HTR-8/SVneo (cell line): ENCODE measurements around the gene PRR13.
"Not testable (repeated sequence)": the region's sequence is repeated elsewhere in the genome, so short reads cannot be mapped to it uniquely, and the experiment has no call there.

ENCODE experiments used
- DNase-seq: peaks from one replicate; pipeline ENCODE4 v3.0.0; 2011; ENCODE audit warnings: low spot score, mixed read lengths; ENCODE audit not compliant: insufficient read length
- FAIRE-seq: peaks from 2 replicates; lab custom pipeline; 2011; peaks lifted over from hg19 to GRCh38; lab: Jason Lieb, UNC

The PRR13 gene

GRCh38 chr12:53441040-53441833 is at the start of gene PRR13:
TSS of gene PRR13 (plus strand) at chr12:53441734. CDS start at chr12:53442715, 981 bp downstream.
- DNase-seq (peak; percentile 99), FAIRE-seq (peak; percentile 38)

- no peak for FAIRE-seq
- no peak for DNase-seq
These were observed 41.6 kb upstream of the PRR13 start for GRCh38 chr12:53399896-53400295.

GRCh38 chr12:53402351-53402750 is 39.2 kb upstream of the PRR13 start:
- not testable (repeated sequence) for FAIRE-seq

GRCh38 chr12:53402871-53403270 is 38.7 kb upstream of the PRR13 start:
- FAIRE-seq (no peak), DNase-seq (no peak)

More at GRCh38 chr12:53402351-53402750, 39.2 kb upstream of the PRR13 start:
- DNase-seq = not testable (repeated sequence)

GRCh38 chr12:53410951-53411350 is 30.6 kb upstream of the PRR13 start:
- no peak for FAIRE-seq
- no peak for DNase-seq

- DNase-seq (no peak), FAIRE-seq (no peak)
These were observed 27.9 kb upstream of the PRR13 start for GRCh38 chr12:53413485-53414204.

- DNase-seq = no peak
- no peak for FAIRE-seq
These were observed 26.6 kb upstream of the PRR13 start for GRCh38 chr12:53414756-53415417.

- FAIRE-seq, DNase-seq: not testable (repeated sequence)
These were observed 25.7 kb upstream of the PRR13 start for GRCh38 chr12:53415752-53416389.

GRCh38 chr12:53417291-53417816 is 24.2 kb upstream of the PRR13 start:
- not testable (repeated sequence) for FAIRE-seq

GRCh38 chr12:53418221-53418620 is 23.3 kb upstream of the PRR13 start:
- FAIRE-seq = no peak

More at GRCh38 chr12:53417291-53417816, 24.2 kb upstream of the PRR13 start:
- not testable (repeated sequence) for DNase-seq

GRCh38 chr12:53419756-53420155 is 21.8 kb upstream of the PRR13 start:
- FAIRE-seq = no peak
- DNase-seq = no peak

More at GRCh38 chr12:53418221-53418620, 23.3 kb upstream of the PRR13 start:
- no peak for DNase-seq

- not testable (repeated sequence) for DNase-seq, FAIRE-seq
These were observed 19.3 kb upstream of the PRR13 start for GRCh38 chr12:53422247-53422646.

- DNase-seq (no peak), FAIRE-seq (no peak)
These were observed 17.9 kb upstream of the PRR13 start, which contains the start of gene AMHR2 for GRCh38 chr12:53423597-53423996. TSS of gene AMHR2 (plus strand) at chr12:53423855. CDS start at chr12:53423935, 80 bp downstream.

- FAIRE-seq = no peak
These were observed 16.7 kb upstream of the PRR13 start for GRCh38 chr12:53424626-53425514.

GRCh38 chr12:53425515-53426150 is 15.9 kb upstream of the PRR13 start:
- DNase-seq (no peak), FAIRE-seq (no peak)

More at GRCh38 chr12:53424626-53425514, 16.7 kb upstream of the PRR13 start:
- DNase-seq = no peak

GRCh38 chr12:53427905-53428594 is 13.5 kb upstream of the PRR13 start:
- peak; percentile 71 for DNase-seq
- no peak for FAIRE-seq

- DNase-seq = no peak
- no peak for FAIRE-seq
These were observed 12.8 kb upstream of the PRR13 start for GRCh38 chr12:53428741-53429140.

- DNase-seq (no peak), FAIRE-seq (no peak)
These were observed 11.4 kb upstream of the PRR13 start for GRCh38 chr12:53430116-53430515.
